ENCODE measurements around the gene CDK6. TPM values are rescaled to one million over a fixed set of nuclear protein-coding genes. Genes with fewer than 3 reads are reported as not detected.
"Not testable (repeated sequence)": the region's sequence is repeated elsewhere in the genome, so short reads cannot be mapped to it uniquely, and the experiment has no call there.

Gene CDK6
- total RNA-seq, 1 experiment from 2014 or later = 41.4 TPM

DNA sequence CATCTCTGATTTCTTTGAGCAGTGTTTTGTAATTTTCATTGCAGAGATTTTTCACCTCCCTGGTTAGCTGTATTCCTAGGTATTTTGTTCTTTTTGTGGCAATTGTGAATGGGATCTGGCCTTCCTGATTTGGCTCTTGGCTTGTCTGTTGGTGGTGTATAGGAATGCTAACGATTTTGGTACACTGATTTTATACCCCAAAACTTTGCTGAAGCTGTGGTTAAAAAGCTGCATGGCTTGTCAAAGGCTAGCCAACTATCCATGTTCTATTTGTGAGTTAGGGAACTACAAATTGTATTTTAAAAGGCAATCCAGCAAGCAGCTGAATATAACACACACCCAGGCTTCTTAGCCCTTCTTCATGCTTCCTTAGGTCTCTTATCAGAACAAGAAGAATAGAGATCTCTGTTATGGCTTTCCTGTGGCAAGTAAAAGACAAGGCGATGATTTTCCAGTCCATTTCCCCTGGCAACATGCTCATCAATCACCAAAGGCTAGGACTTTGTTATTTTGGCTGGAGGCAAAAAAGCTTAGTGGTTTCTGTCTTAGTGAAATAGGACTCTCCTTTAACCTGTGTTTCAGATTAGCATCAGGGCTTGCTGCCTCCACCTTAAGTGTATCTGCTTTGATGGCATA is 77.5 kb downstream of the CDK6 start:
- Histone ChIP-seq H3K27me3 (ENCODE audit: insufficient read depth, low read length) (no peaks in the 10 kb centered on the region), H3K79me2 (ENCODE audit: insufficient read depth, low read length) (peaks cover 64% of the 10 kb centered on the region), H4K20me1 (ENCODE audit: insufficient read depth) (no peaks in the 10 kb centered on the region), H3K9me2 (ENCODE audit: insufficient read depth) (no peaks in the 10 kb centered on the region), H3K4me1 (ENCODE audit: control insufficient read depth in 1 of 2, insufficient read depth in 2 of 2, low read length in 2 of 2) (peaks cover 18 to 45% of the 10 kb centered on the region in 2 experiments), H2AFZ (ENCODE audit: low read depth, low read length, poor library complexity, severe bottlenecking) (no peak overlapping the region), H3K4me2 (ENCODE audit: low read length) (no peak overlapping the region), H3K27ac (ENCODE audit: low read depth, low read length) (no peak overlapping the region), H3K9ac (ENCODE audit: low read length) (no peak overlapping the region), H3K9me3 (ENCODE audit: control insufficient read depth in 1 of 2, insufficient read depth in 1 of 2, low read depth in 1 of 2, low read length in 2 of 2) (no peaks in the 10 kb centered on the region), H3K4me3 (replicated peaks in 1 of 2; ENCODE audit: low read depth in 1 of 2, low read length in 2 of 2) (no peak overlapping the region), H3K36me3 (ENCODE audit: control insufficient read depth in 1 of 2, insufficient read depth in 2 of 2, low read length in 2 of 2) (no peaks in the 10 kb centered on the region)
- no peak for ATAC-seq
- intact Hi-C loops (cut with micrococcal nuclease) = no loop called here
- DNase-seq (ENCODE audit: low read depth, low spot score) = no peak
- ChIA-PET CTCF (no interaction called here), RAD21 (ENCODE audit: low non-redundant PET in 1 of 2, low total read pairs in 2 of 2, uncharacterized antibody in 2 of 2, unreplicated experiment in 2 of 2) (no interaction called here), POLR2A (no interaction called here)
- BruUV-seq (replicated peaks) = no TSS peak
- no peak for TF ChIP-seq REST (IDR thresholded peaks at IDR 0.05; ENCODE audit: low read depth)
- TF ChIP-seq CBX3 (IDR thresholded peaks at IDR 0.05; ENCODE audit: low read depth) = no peak
- no peak for TF ChIP-seq CTCF (IDR thresholded peaks at IDR 0.05 in 2 of 3, conservative IDR thresholded peaks at IDR 0.05 in 1 of 3; ENCODE audit: borderline replicate concordance in 1 of 3, insufficient read depth in 1 of 3, low read depth in 2 of 3, low read length in 2 of 3)
- no peak for TF ChIP-seq SRF (IDR thresholded peaks at IDR 0.05; ENCODE audit: low read depth)
- TF ChIP-seq EZH2phosphoT487 (IDR thresholded peaks at IDR 0.05; ENCODE audit: borderline replicate concordance) = no peak
- TF ChIP-seq ELF1 (IDR thresholded peaks at IDR 0.05; ENCODE audit: borderline replicate concordance, low read depth) = no peak
- no peak for TF ChIP-seq FOSL1 (IDR thresholded peaks at IDR 0.05; ENCODE audit: low read depth)
- TF ChIP-seq SP1 (IDR thresholded peaks at IDR 0.05; ENCODE audit: low read depth) = no peak

DNA sequence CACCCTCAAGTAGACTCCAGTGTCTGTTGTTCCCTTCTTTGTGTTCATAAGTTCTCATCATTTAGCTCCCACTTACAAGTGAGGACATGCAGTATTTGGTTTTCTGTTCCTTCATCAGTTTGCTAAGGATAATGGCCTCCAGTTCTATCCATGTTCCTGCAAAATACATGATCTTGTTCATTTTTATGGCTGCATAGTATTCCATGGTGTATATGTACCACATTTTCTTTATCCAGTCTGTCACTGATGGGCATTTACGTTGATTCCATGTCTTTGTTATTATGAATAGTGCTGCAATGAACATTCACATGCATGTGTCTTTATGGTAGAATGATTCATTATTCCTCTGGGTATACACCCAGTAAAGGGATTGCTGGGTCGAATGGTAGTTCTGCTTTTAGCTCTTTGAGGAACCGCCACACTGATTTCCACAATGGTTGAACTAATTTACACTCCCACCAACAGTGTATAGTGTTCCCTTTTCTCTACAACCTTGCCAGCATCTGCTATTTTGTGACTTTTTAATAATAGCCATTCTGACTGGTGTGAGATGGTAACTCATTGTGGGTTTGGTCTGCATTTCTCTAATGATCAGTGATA is 79.0 kb downstream of the CDK6 start:
- H2AFZ ChIP-seq (ENCODE audit: low read depth, low read length, poor library complexity, severe bottlenecking); H3K9me2 ChIP-seq (ENCODE audit: insufficient read depth); H3K9ac ChIP-seq (ENCODE audit: low read length); CTCF ChIA-PET; H3K27ac ChIP-seq (ENCODE audit: low read depth, low read length); POLR2A ChIA-PET; H3K4me3 ChIP-seq (replicated peaks in 1 of 2; ENCODE audit: low read depth in 1 of 2, low read length in 2 of 2); RAD21 ChIA-PET (ENCODE audit: low non-redundant PET in 1 of 2, low total read pairs in 2 of 2, uncharacterized antibody in 2 of 2, unreplicated experiment in 2 of 2); BruUV-seq (replicated peaks); H3K27me3 ChIP-seq (ENCODE audit: insufficient read depth, low read length); DNase-seq (ENCODE audit: low read depth, low spot score); H4K20me1 ChIP-seq (ENCODE audit: insufficient read depth); intact Hi-C loops (cut with micrococcal nuclease); ATAC-seq; H3K36me3 ChIP-seq (ENCODE audit: control insufficient read depth in 1 of 2, insufficient read depth in 2 of 2, low read length in 2 of 2); H3K9me3 ChIP-seq (ENCODE audit: control insufficient read depth in 1 of 2, insufficient read depth in 1 of 2, low read depth in 1 of 2, low read length in 2 of 2); H3K4me2 ChIP-seq (ENCODE audit: low read length): not testable (repeated sequence)
- peaks cover 16 to 45% of the 10 kb centered on the region in 2 experiments for H3K4me1 ChIP-seq (ENCODE audit: control insufficient read depth in 1 of 2, insufficient read depth in 2 of 2, low read length in 2 of 2)
- H3K79me2 ChIP-seq (ENCODE audit: insufficient read depth, low read length) = peaks cover 61% of the 10 kb centered on the region

Measured in HCT116 (cell line).